Hepatocyte (in vitro differentiated cells): ENCODE measurements around the gene STARD10. TPM values are rescaled to one million over a fixed set of nuclear protein-coding genes. Genes with fewer than 3 reads are reported as not detected.

Source experiments
- DNase-seq: peaks from one replicate; pipeline ENCODE4 v3.0.0-alpha.2; 2016; ENCODE audit warnings: low spot score
- H2AFZ ChIP-seq: fragments of 200-600 bp; sonication (generic); 2 replicates; pipeline ENCODE4 v1.6.0; 2016; ENCODE audit warnings: antibody characterized with exemption, mild to moderate bottlenecking
- H3K27ac ChIP-seq: fragments of 200-600 bp; sonication (generic); 2 replicates; pipeline ENCODE4 v1.5.1; 2016; ENCODE audit warnings: mild to moderate bottlenecking
- H3K27me3 ChIP-seq: fragments of 200-600 bp; sonication (generic); 2 replicates; pipeline ENCODE4 v1.6.1; 2016
- H3K36me3 ChIP-seq: fragments of 200-600 bp; sonication (generic); replicated peaks from 2 replicates; pipeline ENCODE4 v1.5.1; 2016; ENCODE audit warnings: low read depth; ENCODE audit not compliant: insufficient read depth
- H3K4me1 ChIP-seq: fragments of 200-600 bp; sonication (generic); 2 replicates; pipeline ENCODE4 v1.5.1; 2016; ENCODE audit warnings: mild to moderate bottlenecking, moderate library complexity; ENCODE audit not compliant: insufficient read depth
- H3K4me2 ChIP-seq: fragments of 200-600 bp; sonication (generic); 2 replicates; pipeline ENCODE4 v1.6.0; 2016
- H3K4me3 ChIP-seq: fragments of 200-600 bp; sonication (generic); 2 replicates; pipeline ENCODE4 v1.5.1; 2016; ENCODE audit warnings: mild to moderate bottlenecking
- H3K79me2 ChIP-seq: fragments of 200-600 bp; sonication (generic); 2 replicates; pipeline ENCODE4 v1.6.0; 2017; ENCODE audit warnings: mild to moderate bottlenecking
- H3K9me2 ChIP-seq: fragments of 200-600 bp; sonication (generic); replicated peaks from 2 replicates; pipeline ENCODE4 v1.6.0; 2017; ENCODE audit warnings: mild to moderate bottlenecking; ENCODE audit not compliant: insufficient read depth
- H3K9me3 ChIP-seq: fragments of 200-600 bp; sonication (generic); 2 replicates; pipeline ENCODE4 v1.5.1; 2016; ENCODE audit warnings: low read depth, mild to moderate bottlenecking
- H4K20me1 ChIP-seq: fragments of 200-600 bp; sonication (generic); 2 replicates; pipeline ENCODE4 v1.6.0; 2016; ENCODE audit warnings: mild to moderate bottlenecking; ENCODE audit not compliant: insufficient read depth, poor library complexity, severe bottlenecking
- EZH2 ChIP-seq: fragments of 200-600 bp; sonication (generic); IDR thresholded peaks from 2 replicates; pipeline ENCODE4 v1.6.1; 2016; ENCODE audit warnings: antibody characterized with exemption, mild to moderate bottlenecking, borderline replicate concordance
- EZH2phosphoT487 ChIP-seq: fragments of 200-600 bp; sonication (generic); IDR thresholded peaks from one replicate; pipeline ENCODE4 v1.6.1; 2018; ENCODE audit warnings: antibody characterized with exemption, mild to moderate bottlenecking, low read depth, moderate library complexity; ENCODE audit not compliant: unreplicated experiment, severe bottlenecking
- WGBS: methylation state at CpG from one replicate; pipeline ENCODE4 v1.1.6; 2016; ENCODE audit warnings: low lambda C conversion rate; ENCODE audit errors: missing lambda C conversion rate; 5-methylcytosine and 5-hydroxymethylcytosine counted together
- polyA plus RNA-seq: library from polyadenylated mRNA; unstranded; fragments of >200 nt; fragmentation: Nextera tagmentation; extraction: Ambion mirVana; gene quantifications from 2 replicates; pipeline ENCODE4 v1.2.1, GENCODE V29; 2016
- total RNA-seq: library from RNA; depleted of rRNA; stranded (reverse); fragments of >200 nt; gene quantifications from 2 replicates; pipeline ENCODE4 v1.2.3, GENCODE V29; 2014
- TF ChIP-seq, protein P1 (sequence below): fragments of 200-600 bp; sonication (generic); IDR thresholded peaks from 2 replicates; pipeline ENCODE4 v1.5.1; 2016; ENCODE audit warnings: antibody characterized with exemption, mild to moderate bottlenecking; ENCODE audit not compliant: poor library complexity

STARD10 gene
- total and polyA plus RNA-seq, 2 experiments from 2014 or later = 290 to 686 TPM

DNA sequence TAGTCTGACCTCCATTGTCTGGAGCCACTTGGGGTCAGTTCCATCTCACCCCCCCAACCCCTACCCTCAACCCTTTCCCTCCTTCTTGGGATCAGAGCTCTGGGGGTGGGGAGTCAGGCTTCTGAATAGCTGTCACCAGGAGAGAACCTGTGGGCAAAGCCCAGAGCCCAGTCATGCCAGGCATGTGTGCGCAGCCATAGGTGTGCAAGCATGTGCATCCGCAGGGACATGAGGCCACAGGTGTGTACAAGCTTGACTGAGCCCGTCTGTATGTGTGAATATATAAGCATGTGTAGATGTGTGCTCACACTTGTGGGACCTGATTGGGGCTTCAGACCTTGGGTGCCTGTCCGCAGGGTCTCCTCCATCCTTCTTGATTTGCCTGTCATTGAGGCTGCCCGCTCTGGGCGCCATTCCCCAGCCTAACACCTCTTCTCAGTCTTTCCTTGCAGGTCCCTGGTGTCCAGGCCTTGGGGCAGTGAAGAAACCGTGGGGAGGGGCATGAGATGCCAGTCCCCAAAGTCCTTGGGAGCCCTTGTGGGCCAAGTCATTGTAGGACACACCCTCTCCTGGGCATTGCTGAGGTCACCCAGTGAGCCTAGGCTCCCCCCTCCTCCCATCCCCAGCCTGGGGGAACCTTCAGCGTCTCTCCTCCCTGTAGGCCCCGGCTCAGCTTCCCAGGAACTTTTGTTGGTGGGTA lies 29.4 kb upstream of the STARD10 start:
- H3K27me3 ChIP-seq = no peaks in the 10 kb centered on the region
- no peaks in the 10 kb centered on the region for H3K36me3 ChIP-seq

DNA sequence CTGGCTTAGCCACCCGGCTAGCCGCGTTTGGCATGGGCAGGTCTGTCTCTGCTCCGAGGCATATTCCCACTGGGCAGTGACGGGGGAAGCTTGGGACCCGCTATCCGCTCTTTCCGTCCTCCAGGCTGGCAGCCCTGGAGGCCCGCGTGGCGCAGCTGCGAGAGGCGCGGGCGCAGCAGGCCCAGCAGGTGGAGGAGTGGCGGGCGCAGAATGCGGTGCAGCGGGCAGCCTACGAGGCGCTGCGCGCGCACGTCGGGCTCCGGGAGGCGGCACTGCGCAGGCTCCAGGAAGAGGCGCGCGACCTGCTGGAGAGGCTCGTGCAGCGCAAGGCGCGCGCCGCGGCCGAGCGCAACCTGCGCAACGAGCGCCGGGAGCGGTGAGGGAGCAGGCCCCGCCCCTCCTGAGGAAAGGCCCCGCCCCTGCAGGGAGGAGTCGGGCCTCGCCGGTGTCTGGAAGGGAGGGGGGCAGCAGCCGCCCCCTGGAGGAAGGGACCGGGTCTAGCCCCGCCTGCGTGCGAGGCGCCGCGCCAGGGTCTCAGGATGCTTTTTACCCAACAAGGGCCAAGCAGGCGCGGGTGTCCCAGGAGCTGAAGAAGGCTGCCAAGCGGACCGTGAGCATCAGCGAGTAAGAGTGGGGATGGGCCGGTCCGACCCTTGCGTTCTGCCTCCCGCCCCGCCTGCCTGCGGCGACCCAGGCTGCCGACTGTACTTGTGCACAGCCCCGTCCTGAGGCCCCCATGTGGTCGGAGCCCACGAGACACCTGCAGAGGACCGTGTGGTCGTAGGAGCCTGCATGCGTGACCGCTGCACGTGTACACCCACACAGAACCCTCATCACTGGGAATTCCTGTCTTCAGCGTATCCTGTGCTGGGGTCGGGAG lies 28.3 kb upstream of the STARD10 start:
- Histone ChIP-seq H3K27me3 (no peaks in the 10 kb centered on the region), H3K9me3 (no peaks in the 10 kb centered on the region), H3K27ac (peak overlapping the region; percentile 58), H2AFZ (peak overlapping the region; percentile 89), H3K9me2 (no peaks in the 10 kb centered on the region), H3K4me1 (peaks cover 11% of the 10 kb centered on the region), H3K36me3 (no peaks in the 10 kb centered on the region), H3K4me2 (peak overlapping the region; percentile 100), H3K79me2 (no peaks in the 10 kb centered on the region), H4K20me1 (no peaks in the 10 kb centered on the region), H3K4me3 (peak overlapping the region; percentile 70)
- peak; percentile 97 for DNase-seq
- 3% methylated on average over 68 of the region's 82 CpGs for WGBS
- TF ChIP-seq EZH2 = no peak
- TF ChIP-seq, protein P1, sequence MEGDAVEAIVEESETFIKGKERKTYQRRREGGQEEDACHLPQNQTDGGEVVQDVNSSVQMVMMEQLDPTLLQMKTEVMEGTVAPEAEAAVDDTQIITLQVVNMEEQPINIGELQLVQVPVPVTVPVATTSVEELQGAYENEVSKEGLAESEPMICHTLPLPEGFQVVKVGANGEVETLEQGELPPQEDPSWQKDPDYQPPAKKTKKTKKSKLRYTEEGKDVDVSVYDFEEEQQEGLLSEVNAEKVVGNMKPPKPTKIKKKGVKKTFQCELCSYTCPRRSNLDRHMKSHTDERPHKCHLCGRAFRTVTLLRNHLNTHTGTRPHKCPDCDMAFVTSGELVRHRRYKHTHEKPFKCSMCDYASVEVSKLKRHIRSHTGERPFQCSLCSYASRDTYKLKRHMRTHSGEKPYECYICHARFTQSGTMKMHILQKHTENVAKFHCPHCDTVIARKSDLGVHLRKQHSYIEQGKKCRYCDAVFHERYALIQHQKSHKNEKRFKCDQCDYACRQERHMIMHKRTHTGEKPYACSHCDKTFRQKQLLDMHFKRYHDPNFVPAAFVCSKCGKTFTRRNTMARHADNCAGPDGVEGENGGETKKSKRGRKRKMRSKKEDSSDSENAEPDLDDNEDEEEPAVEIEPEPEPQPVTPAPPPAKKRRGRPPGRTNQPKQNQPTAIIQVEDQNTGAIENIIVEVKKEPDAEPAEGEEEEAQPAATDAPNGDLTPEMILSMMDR = no peak
- TF ChIP-seq EZH2phosphoT487 = no peak

More for the DNA sequence above, 29.4 kb upstream of the STARD10 start:
- DNase-seq = no peak
- Histone ChIP-seq H3K27ac (no peak overlapping the region), H3K4me3 (no peak overlapping the region), H3K9me2 (no peaks in the 10 kb centered on the region), H3K79me2 (no peaks in the 10 kb centered on the region), H2AFZ (no peak overlapping the region), H3K9me3 (no peaks in the 10 kb centered on the region), H4K20me1 (no peaks in the 10 kb centered on the region), H3K4me1 (peaks cover 11% of the 10 kb centered on the region), H3K4me2 (no peak overlapping the region)
- 92% methylated on average over 9 of the region's 9 CpGs for WGBS
- TF ChIP-seq EZH2phosphoT487 (no peak), EZH2 (no peak)
- TF ChIP-seq, protein P1 = no peak

DNA sequence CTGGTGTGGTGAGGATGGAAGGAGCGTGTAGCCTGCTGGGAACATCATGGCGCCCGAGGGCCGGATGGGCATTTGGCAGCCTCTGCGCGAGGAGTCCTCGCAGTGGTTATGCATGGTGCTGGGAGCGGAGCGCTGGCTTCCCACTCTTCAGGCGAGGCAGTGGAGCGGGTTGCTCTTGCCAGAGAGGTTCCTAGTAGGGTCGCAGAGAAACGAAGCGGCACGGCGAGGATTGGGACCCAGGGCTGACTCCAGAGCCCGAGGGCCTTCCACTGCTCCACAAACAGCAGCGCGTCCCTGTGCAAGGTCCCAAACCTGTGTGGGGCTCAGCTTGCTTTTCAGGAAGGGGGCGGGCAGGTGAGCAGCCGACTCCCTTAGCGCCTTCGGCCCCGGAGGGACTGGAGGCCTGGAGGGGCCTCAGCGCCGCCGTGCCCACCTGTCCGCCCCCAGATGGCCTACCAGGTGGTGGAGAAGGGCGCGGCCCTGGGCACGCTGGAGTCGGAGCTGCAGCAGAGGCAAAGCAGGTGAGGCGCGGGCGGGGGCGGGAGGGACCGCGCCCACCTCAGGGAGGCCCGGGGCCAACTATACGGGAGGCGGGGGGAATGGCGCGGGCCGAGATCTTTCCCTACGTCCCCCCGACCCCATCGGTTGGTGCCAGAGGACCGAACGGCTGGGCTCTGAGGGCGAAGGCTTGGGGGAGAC lies 27.5 kb upstream of the STARD10 start:
- TF ChIP-seq, protein P1 = no peak
- TF ChIP-seq EZH2 (no peak), EZH2phosphoT487 (no peak)
- H3K27ac ChIP-seq = peak overlapping the region; percentile 58
- no peaks in the 10 kb centered on the region for H4K20me1 ChIP-seq
- peak overlapping the region; percentile 70 for H3K4me3 ChIP-seq
- no peaks in the 10 kb centered on the region for H3K79me2 ChIP-seq
- H3K4me2 ChIP-seq = peak overlapping the region; percentile 100
- H3K9me3 ChIP-seq = no peaks in the 10 kb centered on the region
- WGBS = 68% methylated on average over 27 of the region's 50 CpGs
- DNase-seq = peak; percentile 39
- no peaks in the 10 kb centered on the region for H3K36me3 ChIP-seq
- peak overlapping the region; percentile 89 for H2AFZ ChIP-seq
- H3K27me3 ChIP-seq = no peaks in the 10 kb centered on the region
- H3K9me2 ChIP-seq = no peaks in the 10 kb centered on the region
- H3K4me1 ChIP-seq = peaks cover 11% of the 10 kb centered on the region
